Measurements from ENCODE around the gene KCNQ1.

- TF ChIP-seq CTCF (IDR thresholded peaks at IDR 0.05), result no peak
- TF ChIP-seq EZH2 (IDR thresholded peaks at IDR 0.05; ENCODE audit: borderline replicate concordance, insufficient read depth, low read depth, low read length, poor library complexity, severe bottlenecking), result no peak
These were observed 12.6 kb upstream of the KCNQ1 start for GRCh38 chr11:2432171-2432621.

Data from B cell (primary cell).